Activated CD4-positive, alpha-beta T cell treated with anti-CD3 and anti-CD28 coated beads, Interleukin-10, Interleukin-2, amounts not matched to agents 100 ng/mL and 50 ng/mL, durations not matched to agents 16 hours and 8 hours (primary cell): ENCODE results near the gene PPBP.

ENCODE experiments used
- DNase-seq: peaks from one replicate; pipeline ENCODE4 v3.0.0-alpha.2; 2020

PPBP gene

DNA sequence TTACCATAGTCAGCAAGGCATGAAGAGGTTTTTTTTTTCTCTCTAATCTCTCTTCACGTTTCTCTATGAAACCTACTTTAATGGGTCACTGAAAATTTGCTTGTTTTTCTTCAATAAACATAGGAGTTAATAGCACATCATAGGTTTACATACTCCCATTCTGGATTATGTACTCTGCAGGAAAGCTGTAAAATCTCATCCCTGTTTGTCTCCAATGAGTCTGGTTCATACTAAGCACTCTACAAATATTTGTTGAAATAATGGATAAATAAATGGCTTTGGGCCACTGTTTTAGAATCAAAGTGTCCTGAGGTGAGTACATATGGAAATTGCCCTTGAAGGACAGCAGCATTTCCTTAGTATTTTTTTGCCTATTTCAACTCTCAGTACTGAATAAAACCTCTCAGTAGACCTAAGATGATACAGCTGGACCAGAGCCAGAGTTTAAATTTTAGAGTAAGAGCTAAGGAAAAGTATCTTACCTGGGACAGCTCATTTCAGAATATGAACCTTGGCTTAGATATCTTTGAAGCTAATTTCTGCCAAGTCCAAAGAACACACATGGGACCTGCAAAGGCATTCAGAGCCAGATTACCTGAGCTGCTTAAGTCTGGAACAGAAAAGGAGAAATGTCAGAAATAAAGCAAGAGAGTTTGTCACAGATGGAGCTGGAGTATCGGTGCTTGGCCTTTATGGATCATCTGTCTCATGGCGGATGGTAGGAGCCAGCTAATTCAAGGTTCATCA lies 40.6 kb downstream of the PPBP start:
- no peak for DNase-seq

DNA sequence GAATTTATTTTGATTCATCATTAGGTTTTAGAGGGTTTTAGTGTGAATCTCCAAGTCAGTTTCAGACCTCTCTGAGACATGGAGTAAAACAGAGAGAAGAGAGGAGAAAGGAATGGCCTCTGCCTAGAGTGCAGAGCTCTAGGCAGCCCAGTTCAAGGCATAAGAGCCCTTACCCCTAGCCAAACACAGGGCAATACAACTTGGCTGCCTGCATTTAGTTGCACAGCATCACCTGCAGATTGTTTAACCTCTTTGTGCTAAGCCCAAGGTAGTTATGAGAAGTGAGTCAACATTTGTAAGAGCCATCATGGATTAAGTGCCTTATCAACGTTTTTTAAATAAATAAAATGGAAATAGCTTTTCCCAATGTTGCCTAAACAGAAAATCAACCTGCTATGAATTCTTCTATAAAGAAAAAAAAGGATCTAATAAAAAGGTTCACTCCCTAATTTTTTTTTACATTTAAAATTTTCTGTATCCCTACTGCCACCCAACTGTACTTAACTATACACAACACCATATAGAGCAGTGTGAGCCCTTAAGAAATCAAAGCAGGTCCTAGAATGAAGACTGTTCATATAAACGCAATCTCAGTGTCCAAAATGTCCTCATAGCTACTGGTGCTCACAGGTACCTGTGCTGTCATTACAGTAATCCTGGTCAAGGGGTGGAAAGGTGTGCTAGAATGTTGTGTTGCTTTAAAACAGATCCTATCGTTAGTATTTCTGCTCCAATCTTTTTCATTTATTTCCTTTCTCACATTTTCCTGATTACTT lies 42.1 kb downstream of the PPBP start:
- no peak for DNase-seq

DNA sequence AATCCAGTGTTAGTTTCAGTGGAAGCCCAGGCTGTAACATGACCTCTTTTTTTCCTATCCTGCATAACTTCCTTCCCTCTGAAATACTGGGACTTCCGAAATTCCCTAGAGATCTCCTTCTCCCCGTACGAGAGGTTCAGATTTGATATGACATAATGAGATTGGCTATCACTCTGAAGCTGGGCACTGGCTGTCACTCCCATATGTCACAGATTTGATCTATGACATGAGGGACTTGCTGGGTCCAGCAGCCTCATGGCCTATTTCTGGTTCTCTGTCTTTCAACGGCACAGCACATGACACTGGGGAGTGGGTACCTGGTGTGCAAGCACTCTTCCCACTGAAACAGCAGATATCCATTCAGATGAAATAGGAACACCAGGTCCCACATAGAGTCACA lies 42.9 kb downstream of the PPBP start:
- DNase-seq = no peak

- no peak for DNase-seq
Measured at GRCh38 chr4:73944061-73944875, 43.7 kb downstream of the PPBP start.

DNA sequence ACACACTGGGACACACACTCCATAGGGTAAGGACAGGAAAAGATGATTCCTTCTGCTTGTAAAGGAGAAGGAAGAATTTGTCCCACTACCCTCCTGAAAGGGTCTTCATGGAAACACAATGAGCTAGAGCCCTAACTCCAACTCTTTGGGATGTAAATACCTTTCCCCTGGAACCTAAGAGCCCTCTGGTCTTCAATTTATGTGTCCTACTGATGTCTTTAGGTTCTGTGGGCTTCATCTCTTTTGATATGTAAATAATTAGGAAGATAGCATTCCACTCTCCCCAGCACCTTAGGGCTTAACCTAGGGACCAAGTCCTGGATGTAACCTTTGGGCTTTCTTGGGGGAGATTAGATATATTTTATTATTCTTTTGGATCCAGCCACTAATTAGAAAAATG lies 44.4 kb downstream of the PPBP start:
- no peak for DNase-seq

- no peak for DNase-seq
Measured at GRCh38 chr4:73936969-73937368, 51.0 kb downstream of the PPBP start.
